Tibial nerve (tissue), 4 donors: Measurements from ENCODE around the gene HGS.

Source experiments
- CTCF ChIP-seq, 5 experiments: fragments of 200-600 bp in 3 of 5; fragments of 450-650 bp in 2 of 5; sonication (generic) in 3 of 5; IDR thresholded peaks; one replicate each; pipeline ENCODE4 v1.5.1; 2016 to 2019; ENCODE audit warnings: antibody characterized with exemption in 5 of 5, mild to moderate bottlenecking in 3 of 5, moderate library complexity in 2 of 5
- EP300 ChIP-seq, 2 donors: sonication (generic); formaldehyde crosslinking; IDR thresholded peaks; one replicate each; pipeline ENCODE4 v1.6.1; 2017; ENCODE audit warnings: antibody characterized with exemption in 2 of 2, mild to moderate bottlenecking in 1 of 2
- POLR2A ChIP-seq, 2 donors: fragments of 450-650 bp; IDR thresholded peaks; one replicate each; pipeline ENCODE4 v1.6.1; 2017; ENCODE audit warnings: antibody characterized with exemption in 2 of 2, mild to moderate bottlenecking in 2 of 2, moderate library complexity in 2 of 2

DNA sequence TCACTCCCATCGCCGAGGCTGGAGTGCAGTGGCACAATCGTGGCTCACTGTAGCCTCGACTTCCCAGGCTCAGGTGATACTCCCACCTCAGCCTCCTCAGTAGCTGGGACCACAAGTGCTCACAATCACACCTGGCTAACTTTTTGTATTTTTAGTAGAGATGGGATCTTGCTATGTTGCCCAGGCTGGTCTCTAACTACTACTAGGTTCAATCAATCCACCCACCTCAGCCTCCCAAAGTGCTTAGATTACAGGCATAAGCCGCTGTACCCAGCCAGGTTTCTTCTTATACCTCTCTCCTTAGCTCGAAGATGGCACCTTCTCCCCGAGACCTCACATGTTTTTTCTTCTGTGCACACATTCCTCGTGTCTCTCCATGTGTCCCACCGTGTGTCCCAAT, 43.8 kb upstream of the HGS start:
- no peak for TF ChIP-seq CTCF (IDR thresholded peaks at IDR 0.05)
- no peak for TF ChIP-seq POLR2A (IDR thresholded peaks at IDR 0.05)
- no peak for TF ChIP-seq EP300 (IDR thresholded peaks at IDR 0.05)
